ENCODE data around the gene ART3. TPM values are rescaled to one million over a fixed set of nuclear protein-coding genes. Genes with fewer than 3 reads are reported as not detected.

ART3 gene
- total RNA-seq, 1 donor from 2014 or later = not detected

DNA sequence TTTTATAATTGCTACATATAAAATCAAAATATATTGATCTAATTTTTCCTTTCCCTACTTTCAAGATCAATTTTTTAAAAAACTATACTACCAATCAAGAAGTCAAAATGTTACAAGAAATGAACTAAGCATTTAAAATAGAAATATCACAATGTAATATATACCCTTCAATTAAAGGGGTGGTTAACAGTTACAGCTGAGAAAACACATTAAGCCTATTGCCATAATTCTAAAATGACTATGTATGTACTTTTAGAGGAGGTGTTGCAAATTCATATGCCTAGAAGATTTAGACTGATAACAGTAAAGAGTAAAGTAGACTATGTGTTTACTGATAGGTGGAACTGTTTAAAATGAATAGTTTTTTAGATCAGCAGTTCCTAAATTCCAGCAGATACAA lies 70.0 kb downstream of the ART3 start:
- DNase-seq (ENCODE audit: low spot score) (no peak), ATAC-seq (no peak)

GRCh38 chr4:76147454-76148141 lies 73.1 kb downstream of the ART3 start:
- ATAC-seq (peak; percentile 75), DNase-seq (ENCODE audit: low spot score) (peak; percentile 66)

- DNase-seq (ENCODE audit: low spot score) = peak; percentile 95
- peak; percentile 98 for ATAC-seq
Measured at GRCh38 chr4:76148142-76148865, 73.8 kb downstream of the ART3 start, which contains the start of gene NUP54. TSS of gene NUP54 (minus strand) at chr4:76148397. CDS start at chr4:76148374, 23 bp downstream.

DNA sequence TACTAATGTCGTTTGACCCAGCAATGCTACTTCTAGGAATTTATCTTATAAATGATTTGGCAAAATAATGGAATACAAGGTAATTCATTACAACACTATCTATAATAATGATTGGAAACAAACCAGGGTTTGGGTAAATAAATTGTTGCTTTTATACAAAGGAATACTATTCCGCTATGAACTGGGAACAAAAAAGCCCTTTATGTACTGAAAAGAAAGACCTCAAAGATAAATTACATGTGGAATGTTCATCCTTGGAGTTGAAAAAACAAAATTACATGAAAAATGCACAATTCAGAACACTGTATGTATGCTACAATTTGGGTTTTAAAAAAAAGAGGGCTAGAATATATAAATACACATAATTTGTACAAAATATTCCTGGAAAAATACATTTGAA lies 78.8 kb downstream of the ART3 start:
- DNase-seq (ENCODE audit: low spot score) (no peak), ATAC-seq (no peak)

DNA sequence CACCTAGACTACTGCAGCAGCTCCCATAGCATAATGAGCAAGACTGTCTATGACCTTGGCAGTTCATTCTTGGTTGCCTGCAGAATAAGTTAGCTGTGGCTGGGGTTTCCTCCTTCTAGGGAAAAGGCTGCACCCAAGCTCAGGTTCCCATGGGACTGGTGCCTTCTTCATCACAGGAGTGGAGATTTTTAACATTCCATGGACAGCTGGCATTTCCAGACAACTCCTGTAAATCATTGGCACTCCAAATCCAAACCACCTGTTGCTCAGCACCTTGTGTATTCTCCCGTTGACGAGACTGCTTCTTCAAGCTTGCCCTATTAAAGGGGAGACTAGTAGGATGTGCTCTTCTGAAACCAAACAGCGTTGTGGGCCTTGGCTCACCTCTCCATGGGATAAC lies 81.5 kb downstream of the ART3 start:
- peak; percentile 22 for ATAC-seq
- DNase-seq (ENCODE audit: low spot score) = no peak

DNA sequence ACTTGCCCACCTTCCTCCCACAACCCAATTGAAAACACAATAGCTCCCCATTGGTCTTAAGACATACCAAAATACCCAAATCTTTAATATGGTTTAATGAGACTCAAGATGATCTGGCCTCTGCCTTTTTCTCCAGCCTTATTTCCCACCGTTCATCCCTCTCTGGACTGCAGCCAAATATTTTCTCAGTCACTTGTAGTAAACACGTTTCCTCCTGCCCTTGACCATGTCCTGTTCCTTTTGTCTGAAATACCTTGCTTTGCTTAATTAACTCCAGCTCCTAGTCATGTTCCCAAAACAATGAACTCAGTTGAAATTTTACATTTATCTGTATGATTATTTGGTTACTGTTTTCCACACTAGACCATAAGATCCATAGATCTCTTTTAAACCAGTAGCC lies 82.1 kb downstream of the ART3 start:
- peak; percentile 18 for ATAC-seq
- DNase-seq (ENCODE audit: low spot score) = no peak

DNA sequence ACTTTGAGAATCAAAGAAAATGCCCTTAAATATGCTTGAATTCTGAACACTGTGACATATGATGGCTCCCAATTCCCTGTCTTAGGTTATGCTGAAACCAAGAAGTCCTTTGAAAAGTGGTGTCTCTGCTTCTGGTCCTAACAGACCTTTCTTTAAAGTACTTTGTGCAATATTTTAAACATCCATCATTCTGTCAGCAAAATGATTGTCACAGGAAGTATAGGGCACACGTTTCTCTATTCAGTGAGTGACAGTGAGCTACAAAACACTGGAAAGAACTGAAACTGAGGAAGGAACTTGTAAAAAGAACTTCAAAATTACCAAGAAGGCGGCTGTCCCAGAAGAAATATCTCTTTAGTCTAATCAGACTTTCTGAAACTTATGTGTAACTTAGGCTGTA lies 85.8 kb downstream of the ART3 start:
- ATAC-seq = no peak

More for the DNA sequence above, 85.8 kb downstream of the ART3 start:
- no peak for DNase-seq (ENCODE audit: low spot score)

Other genes starting within 250 kb of the ART3 start
- gene PPEF2, start 172.3 kb upstream of the ART3 start, total RNA-seq = 0.05 TPM
- gene NAAA, start 133.7 kb upstream of the ART3 start, total RNA-seq = 33.2 TPM
- gene SDAD1, start 83.8 kb upstream of the ART3 start, total RNA-seq = 10.8 TPM
- 0.10 TPM for gene CXCL9, start 67.2 kb upstream of the ART3 start, total RNA-seq
- gene CXCL10, start 51.2 kb upstream of the ART3 start, total RNA-seq = 0.15 TPM
- gene CXCL11, start 38.6 kb upstream of the ART3 start, total RNA-seq = not detected
- gene NUP54, start 73.7 kb downstream of the ART3 start, total RNA-seq = 11.8 TPM
- 104 TPM for gene SCARB2, start 139.1 kb downstream of the ART3 start, total RNA-seq
- gene FAM47E, start 177.0 kb downstream of the ART3 start, total RNA-seq = 3.3 TPM
- 18.3 TPM for gene STBD1, start 232.0 kb downstream of the ART3 start, total RNA-seq

Data from left lobe of liver (tissue), 2 donors.